HG02610 (cell line): Measurements from ENCODE around the gene TMEM238.

Experiments used
- ATAC-seq: cut with Tn5 transposase; IDR thresholded peaks from one replicate; pipeline ENCODE4 v1.9.1; 2021; ENCODE audit warnings: mild to moderate bottlenecking, moderate library complexity; ENCODE audit not compliant: unreplicated experiment

Gene TMEM238

DNA sequence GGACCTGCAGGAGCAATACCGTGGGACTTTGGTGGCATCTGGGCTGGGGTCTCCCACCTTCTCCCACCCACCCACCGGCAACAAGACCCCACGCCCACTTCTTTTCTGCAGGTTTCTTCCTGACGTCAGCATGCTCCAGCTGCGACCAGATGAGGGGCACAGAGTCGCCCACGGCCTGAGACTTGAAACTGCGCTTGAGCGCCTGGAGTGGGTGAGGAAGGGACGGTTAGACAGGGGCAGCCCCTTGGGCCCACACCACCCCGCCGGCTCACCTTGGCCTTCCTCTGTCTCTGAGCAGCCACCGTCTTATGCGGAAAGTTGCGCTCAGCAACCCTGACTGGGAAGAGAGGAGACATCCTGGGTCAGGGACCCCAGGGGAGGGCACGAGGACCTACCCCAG lies 23.2 kb downstream of the TMEM238 start:
- ATAC-seq, result no peak

- ATAC-seq, result no peak
Observed at GRCh38 chr19:55358943-55359908, 24.9 kb downstream of the TMEM238 start.

GRCh38 chr19:55358493-55358892 lies 25.6 kb downstream of the TMEM238 start:
- ATAC-seq, result no peak

DNA sequence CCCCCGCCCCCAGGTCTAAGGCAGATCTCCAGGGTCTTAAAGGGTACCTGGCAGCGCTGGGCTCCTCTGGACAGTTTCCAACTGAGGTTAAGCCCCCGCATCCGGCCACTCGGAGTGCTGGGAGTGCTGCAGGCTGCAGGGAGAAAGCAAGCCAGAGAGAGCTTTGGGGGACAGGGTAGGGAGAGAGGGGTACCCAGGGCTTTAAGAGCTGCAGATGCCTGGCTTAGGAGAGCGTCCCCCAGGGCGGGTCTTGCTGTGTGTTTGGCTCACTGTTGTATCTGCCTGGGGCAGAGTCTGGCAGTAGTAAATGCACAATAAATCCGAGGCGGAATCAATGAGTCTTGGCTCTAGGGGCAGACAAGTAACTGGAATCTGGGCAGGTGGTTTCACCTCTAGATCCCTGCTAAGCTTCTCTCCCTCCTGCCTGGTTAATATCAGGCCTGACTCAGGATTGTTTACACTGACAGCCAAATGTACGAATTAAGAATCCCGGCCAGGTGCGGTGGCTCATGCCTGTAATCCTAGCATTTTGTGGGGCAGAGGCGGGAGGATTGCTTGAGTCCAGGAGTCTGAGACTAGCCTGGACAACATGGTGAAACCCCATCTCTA lies 28.8 kb downstream of the TMEM238 start:
- no peak for ATAC-seq

- ATAC-seq, result no peak
Observed at GRCh38 chr19:55354698-55355212, 29.3 kb downstream of the TMEM238 start, which contains the start of gene COX6B2. Gene COX6B2, minus strand, starts transcription at chr19:55354719. Its CDS starts 198 bp downstream, at chr19:55354521.

DNA sequence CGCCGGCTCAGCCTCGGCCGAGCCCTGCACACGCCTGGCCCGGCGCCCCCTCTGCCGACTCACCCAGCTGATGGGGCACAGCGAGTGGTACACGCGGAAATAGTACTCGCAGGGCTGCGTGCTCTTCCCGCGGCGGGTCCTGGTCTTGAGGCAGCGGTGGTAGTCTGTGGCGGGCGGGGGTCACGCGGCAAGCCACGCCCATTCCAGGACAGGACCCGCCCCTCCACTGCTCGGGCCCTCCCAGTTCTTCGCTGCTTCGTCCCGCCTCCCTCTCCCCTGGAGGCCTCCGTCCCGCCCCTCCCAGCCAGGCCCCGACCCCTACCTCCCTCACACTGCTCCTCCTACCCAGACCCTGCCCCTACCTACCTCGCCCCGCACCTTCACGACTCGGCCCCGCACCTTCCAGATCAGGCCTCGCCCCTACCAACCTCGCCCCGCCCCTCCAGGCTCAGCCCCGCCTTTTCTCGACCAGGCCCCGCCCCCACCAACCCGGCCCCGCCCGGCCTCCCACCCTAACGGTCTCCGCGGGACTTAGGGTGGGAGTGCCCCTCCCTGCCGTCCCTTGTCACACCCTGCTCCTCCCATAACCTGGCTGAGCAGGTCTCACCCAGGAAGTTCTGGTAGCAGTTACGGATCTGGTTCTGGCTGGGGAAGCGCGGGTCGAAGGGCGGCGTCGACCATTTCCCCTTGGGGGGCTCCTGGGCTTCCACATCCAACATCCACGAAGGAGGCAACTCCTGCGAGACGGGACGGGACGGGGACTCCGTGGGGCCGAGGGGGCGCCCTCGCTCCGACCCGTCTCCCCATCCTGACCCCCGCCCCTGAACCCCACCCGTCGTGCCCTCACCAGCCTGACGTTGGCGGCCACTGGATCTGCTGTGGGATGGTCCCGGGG lies 30.0 kb downstream of the TMEM238 start:
- ATAC-seq, result no peak

DNA sequence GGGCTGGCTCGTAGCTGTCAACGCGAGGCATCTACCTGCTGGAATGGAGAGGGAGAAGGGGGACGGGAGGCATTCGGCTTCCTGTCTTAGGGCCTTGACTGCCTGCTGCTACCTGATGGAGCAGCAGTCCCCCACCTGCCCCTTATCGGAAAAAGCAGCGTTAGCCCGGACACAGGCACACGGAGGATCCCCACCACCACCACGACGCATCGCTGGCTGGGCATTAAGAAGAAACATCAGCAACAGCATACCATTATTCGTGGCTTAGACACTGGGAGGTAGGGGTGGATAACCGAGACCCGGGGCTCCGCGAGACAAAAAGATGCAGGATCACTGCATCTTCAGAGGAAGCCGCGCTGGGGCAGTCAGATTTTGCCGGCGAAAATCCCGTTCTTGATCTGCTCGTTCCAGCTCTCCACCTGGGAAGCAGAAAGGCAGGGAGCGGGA lies 30.7 kb downstream of the TMEM238 start:
- no peak for ATAC-seq

DNA sequence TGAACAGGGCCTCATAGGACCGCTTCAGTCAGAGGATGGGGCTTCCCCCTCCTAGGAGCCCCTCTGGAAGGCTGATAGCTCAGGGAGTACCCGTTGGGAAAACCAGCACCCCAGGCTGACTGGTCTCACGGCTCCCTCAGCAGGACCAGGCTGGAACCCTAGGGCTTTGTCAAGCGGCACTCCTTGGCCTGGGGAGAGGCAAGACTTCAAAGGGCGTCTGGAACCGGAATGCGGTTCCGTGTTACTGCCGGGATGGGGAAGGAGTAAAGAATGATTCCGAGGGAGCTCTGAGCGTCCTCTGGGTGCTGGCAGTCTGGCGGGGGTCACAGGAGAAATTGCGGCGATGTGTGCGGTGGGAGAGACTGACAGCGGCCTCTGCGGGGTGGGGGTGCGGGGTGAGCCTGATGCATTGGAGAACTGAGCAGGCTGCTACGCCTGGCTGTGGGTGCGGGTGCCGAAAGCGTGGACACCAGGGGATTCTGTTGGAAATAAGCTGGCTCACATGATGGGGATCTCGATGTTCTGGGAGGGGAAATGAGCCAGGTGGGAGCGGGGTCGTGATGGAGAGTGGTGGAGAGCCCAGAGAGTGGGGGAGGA lies 31.4 kb downstream of the TMEM238 start:
- ATAC-seq, result no peak

DNA sequence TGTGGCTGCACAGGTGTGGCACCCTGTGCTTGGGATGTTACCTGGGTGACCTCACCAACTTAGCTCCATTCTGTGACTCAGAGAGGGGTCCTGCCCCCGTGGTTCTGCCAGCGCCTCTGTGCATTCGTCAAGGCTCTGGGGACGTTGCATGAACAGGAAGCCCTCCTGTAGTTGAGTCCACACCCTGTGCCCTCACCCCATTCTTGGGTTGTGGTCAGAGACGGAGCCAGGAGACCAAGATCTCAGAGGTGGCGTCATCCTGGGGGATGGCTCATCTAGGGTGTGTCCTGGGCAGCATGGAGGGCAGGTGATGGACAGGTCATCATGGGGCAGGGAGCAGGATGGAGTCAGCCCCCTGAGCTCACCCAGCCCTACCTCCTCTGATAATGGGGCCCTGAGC lies 32.1 kb downstream of the TMEM238 start:
- ATAC-seq, result no peak

- no peak for ATAC-seq
Observed at GRCh38 chr19:55350620-55351315, 33.3 kb downstream of the TMEM238 start.

- no peak for ATAC-seq
Observed at GRCh38 chr19:55348317-55349034, 35.6 kb downstream of the TMEM238 start.

DNA sequence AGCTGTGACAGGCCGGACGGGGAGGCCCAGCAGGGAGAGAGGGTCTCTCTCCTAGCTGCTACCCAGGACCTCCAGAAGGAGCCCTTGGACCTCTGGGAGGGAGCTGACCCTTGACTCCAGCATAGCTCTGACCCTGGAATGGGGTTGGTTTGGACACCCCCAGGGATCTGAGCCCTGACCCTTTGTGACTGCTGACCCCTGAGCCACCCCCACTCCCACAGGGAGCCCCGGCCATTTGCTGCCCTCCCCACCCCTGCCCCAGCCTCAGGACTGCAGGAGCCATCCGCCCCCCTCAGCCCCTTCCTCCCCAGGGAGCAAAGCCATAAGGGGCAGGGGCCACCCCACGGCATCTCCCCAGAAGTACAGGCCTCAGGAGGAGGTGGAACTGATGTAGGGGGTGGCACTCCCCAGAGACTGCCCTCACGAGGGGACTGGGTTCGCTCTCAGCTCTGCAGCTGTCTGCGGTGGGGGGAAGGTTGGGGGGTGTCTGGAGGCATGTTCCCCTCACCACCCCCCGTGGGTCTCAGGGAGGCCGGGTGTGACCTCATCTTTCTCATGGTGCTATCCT lies 36.6 kb downstream of the TMEM238 start:
- no peak for ATAC-seq

GRCh38 chr19:55346725-55347441 lies 37.2 kb downstream of the TMEM238 start:
- no peak for ATAC-seq

DNA sequence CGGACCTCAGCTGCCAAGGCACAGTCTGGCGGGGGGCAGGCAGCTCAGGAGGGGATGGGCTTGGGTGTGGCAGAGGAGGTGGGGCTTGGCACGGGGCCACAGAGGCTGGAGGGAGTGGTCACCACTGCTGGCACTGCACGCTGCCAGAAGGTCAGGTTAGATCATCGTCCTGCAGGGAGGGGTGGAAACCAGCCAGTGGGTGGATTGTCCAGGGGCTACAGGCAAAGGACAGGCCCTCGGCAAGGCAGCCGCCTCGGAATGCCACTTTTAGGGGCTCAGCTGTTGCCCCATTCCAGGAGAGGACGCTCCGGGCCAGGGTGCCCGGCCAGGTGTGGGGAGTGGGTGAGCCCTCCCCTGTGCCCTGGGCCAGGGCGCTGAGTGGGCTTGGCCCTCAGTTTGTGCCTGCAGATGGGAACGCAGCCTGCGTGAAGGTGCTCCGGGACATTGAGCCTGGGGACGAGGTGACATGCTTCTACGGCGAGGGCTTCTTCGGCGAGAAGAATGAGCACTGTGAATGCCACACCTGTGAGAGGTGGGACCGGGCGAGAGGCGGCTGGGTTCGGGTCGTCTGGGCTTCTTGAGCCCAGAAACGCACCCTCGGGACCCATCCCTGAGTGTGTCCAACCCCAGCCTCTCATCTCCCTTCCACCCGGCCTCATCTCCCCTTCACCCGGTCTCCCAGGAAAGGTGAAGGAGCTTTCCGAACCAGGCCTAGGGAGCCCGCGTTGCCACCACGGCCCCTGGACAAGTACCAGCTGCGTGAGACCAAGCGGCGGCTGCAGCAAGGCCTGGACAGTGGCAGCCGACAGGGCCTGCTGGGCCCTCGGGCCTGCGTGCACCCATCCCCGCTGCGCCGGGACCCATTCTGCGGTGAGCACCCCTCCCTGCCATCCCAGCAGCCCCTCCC lies 38.0 kb downstream of the TMEM238 start:
- no peak for ATAC-seq

DNA sequence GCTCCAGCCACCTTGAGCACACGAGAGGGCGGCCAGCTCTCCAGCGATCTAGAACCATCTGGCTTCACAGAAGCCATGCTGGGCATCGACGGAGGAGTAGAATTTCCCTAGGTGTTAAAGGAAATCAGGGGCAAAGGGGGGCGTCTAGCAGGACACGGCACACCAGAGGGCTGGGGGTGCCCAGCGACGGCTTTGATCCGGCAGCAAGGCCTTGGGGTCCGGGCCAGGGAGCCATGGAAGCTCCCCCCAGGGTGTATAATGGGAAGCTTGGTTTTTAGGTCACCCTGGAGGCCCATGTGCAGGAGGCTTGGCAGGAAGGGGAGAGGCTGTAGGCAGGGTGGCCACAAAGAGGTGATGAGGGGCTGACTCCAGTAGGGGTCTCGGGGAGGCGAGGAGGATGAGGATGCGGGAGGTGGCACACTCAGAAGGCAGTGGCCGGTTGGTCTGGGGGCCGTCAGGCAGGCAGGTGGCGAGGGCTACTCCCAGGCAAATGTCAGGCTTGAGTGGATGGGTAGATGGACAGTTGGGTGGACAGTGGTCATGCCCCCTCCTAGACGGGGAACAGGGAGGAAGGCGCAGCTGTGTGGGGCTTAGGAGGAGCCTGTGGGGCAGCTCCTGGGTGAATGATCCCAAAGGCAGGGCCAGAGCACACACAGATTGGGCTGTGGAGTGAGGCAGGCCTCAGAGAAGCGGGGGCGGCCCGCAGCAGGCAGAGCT lies 38.8 kb downstream of the TMEM238 start:
- no peak for ATAC-seq

GRCh38 chr19:55344444-55344843 lies 39.6 kb downstream of the TMEM238 start:
- no peak for ATAC-seq
